Nucleus accumbens (tissue), 56 donors: ENCODE results near the gene IL26.
"Not testable (repeated sequence)": the region's sequence is repeated elsewhere in the genome, so short reads cannot be mapped to it uniquely, and the experiment has no call there.

Experiments
- DNase-seq, 56 donors: peaks; one replicate each; lab custom pipeline; 2025; lab: John Stamatoyannopoulos, UW

The IL26 gene

GRCh38 chr12:68240975-68241374 lies 15.4 kb upstream of the IL26 start:
- DNase-seq, result no peak

- peak in 1 of 56 donors; percentile 2 for DNase-seq
Observed at GRCh38 chr12:68240079-68240478, 14.5 kb upstream of the IL26 start.

- DNase-seq, result no peak
Observed at GRCh38 chr12:68239309-68239982, 13.8 kb upstream of the IL26 start.

- no peak for DNase-seq
Observed at GRCh38 chr12:68237619-68238018, 12.0 kb upstream of the IL26 start.

- no peak for DNase-seq
Observed at GRCh38 chr12:68237078-68237477, 11.5 kb upstream of the IL26 start.

GRCh38 chr12:68236421-68237059 lies 10.9 kb upstream of the IL26 start:
- DNase-seq, result no peak

- DNase-seq, result no peak
Observed at GRCh38 chr12:68235576-68235975, 10.0 kb upstream of the IL26 start.

- no peak for DNase-seq
Observed at GRCh38 chr12:68234140-68234539, 8.5 kb upstream of the IL26 start.

GRCh38 chr12:68233498-68233897 lies 7.9 kb upstream of the IL26 start:
- DNase-seq, result no peak

GRCh38 chr12:68231691-68232090 lies 6.1 kb upstream of the IL26 start:
- no peak for DNase-seq

- no peak for DNase-seq
Observed at GRCh38 chr12:68231229-68231628, 5.6 kb upstream of the IL26 start.

GRCh38 chr12:68229956-68230355 lies 4.3 kb upstream of the IL26 start:
- DNase-seq, result no peak

- DNase-seq, result no peak
Observed at GRCh38 chr12:68227356-68227755, 1.7 kb upstream of the IL26 start.

- DNase-seq, result no peak
Observed at GRCh38 chr12:68224613-68225285, 861 bp downstream of the IL26 start.

- DNase-seq, result peak in 53 of 56 donors; percentile 6 to 87 (median 58)
Observed at GRCh38 chr12:68223067-68223747, 2.4 kb downstream of the IL26 start.

- no peak for DNase-seq
Observed at GRCh38 chr12:68222326-68222725, 3.3 kb downstream of the IL26 start.

- DNase-seq, result no peak
Observed at GRCh38 chr12:68221497-68221896, 4.1 kb downstream of the IL26 start.

- no peak for DNase-seq
Observed at GRCh38 chr12:68210875-68211274, 14.7 kb downstream of the IL26 start.

- not testable (repeated sequence) for DNase-seq
Observed at GRCh38 chr12:68209048-68209728, 16.4 kb downstream of the IL26 start.

GRCh38 chr12:68207276-68207675 lies 18.3 kb downstream of the IL26 start:
- DNase-seq, result no peak

GRCh38 chr12:68206446-68206845 lies 19.2 kb downstream of the IL26 start:
- no peak for DNase-seq
